GM19324 (cell line): Measurements from ENCODE around the gene ENOX1.
"Not testable (repeated sequence)": the region's sequence is repeated elsewhere in the genome, so short reads cannot be mapped to it uniquely, and the experiment has no call there.

ENCODE experiments used
- ATAC-seq: cut with Tn5 transposase; IDR thresholded peaks from one replicate; pipeline ENCODE4 v1.9.1; 2021; ENCODE audit warnings: mild to moderate bottlenecking, moderate library complexity; ENCODE audit not compliant: unreplicated experiment, low FRiP score

The ENOX1 gene

DNA sequence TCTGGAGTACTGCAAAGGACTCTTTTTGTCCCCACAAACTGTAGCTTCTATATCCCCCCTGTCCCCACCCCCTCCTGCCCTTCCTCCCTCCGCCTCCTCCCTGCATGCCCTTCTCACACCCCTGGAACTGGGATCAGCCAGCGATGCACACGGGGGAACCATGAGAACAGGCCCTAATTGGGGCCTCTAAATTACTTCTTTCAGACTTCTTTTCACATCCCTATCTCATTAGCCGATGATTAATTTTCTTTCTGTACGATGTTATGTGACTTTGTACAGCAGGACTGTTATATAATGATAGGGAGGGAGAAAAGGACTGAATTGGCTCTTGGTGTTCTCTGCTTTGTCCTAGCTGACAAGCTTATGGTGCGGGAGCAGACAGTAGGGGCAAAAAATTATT is 415.9 kb downstream of the ENOX1 start:
- ATAC-seq = no peak

GRCh38 chr13:43369319-43369718 is 417.5 kb downstream of the ENOX1 start:
- ATAC-seq = no peak

GRCh38 chr13:43368003-43368402 is 418.8 kb downstream of the ENOX1 start:
- no peak for ATAC-seq

- no peak for ATAC-seq
Observed at GRCh38 chr13:43365039-43365344, 421.8 kb downstream of the ENOX1 start.

DNA sequence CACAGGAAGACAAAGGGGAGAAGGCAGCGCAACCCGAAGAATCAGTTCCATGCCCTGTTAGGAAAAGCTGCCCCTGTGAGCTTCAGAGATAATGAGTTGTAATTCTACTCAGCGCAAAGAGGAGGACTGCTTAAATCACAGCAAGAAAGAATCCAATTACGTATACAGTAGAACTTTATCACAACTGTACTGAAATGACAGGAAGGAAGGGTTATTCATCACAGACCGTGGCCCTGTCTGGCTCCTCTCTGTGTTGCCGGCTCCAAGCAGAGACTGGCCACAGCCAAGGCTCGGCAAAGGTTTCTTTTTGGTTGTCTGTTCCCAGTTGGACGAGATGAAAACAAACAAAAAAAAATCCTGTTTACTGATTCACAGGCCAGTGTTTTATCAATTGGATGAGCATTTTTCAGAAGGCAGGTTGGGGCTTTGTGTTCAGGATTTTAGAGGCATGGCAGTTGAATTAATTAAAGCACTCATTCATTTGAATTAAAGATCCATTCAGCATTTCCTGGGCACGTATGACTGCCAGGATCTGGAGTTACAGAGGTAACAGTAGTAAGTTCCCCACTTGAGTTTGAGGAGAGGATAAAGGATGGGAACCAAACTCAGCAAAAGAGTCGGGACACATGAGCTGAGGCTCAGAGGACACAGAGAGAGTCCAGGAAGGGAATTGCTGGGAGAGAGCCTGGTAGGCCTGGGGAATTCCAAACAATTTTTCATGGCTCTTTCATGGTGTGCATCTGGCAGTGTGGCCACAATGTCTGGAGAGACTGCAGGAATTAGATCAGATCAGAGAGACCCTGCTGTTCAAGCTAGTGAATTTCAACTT is 422.3 kb downstream of the ENOX1 start:
- ATAC-seq = no peak

DNA sequence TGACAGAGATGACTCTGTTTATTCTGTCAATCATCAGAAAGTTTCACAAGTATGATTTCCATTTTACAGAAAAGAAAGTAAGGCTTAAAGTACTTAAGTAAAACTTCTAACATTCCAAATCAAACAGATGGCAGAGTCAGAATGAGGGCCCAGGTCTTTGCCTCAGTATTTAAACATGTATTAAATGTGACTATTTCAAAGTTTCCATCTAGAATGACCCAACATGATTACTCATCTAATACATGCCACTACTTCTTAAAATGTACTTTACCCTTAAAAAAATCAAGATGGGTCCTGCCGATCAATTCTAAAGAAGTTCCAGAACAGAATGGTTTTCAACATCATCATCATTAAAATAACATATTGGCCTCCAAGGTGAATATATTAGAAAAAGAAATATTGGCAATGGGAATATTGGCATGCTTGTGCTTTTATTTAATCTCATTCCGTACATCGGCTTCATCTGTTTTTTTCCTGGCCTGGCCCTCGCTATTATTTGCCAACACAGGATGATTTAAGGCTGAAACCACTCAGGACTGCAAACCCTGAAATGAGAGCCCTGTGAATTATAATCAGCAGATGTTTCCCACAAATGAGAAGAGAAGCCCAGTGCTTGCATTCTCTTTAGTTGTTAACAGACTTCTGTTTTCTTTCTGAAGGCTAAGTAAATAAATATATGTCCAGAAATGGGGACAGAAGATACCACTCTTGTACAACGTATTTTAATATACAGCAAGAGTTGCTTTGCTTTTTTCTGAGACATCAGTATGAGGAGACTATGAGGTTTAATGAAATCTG is 423.4 kb downstream of the ENOX1 start:
- ATAC-seq = no peak

DNA sequence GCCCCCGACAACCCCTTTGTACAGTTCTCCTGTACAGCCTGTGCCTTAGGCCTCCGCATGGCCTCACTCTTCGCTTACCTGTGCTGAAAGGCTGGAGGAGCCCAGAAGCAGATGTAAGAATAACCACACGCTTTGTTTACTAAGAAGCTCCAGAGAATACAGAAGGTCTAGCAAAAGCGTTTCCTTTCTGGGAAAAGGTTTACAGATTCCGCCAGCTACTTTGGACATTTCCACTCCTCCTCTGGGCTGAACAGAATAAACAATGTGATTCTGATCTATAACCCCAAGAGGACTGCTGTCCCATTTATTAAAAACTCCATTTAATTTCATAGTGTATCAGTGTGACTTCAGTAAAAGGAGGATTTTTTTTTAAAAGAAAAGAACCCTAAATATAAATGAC is 424.2 kb downstream of the ENOX1 start:
- ATAC-seq = no peak

DNA sequence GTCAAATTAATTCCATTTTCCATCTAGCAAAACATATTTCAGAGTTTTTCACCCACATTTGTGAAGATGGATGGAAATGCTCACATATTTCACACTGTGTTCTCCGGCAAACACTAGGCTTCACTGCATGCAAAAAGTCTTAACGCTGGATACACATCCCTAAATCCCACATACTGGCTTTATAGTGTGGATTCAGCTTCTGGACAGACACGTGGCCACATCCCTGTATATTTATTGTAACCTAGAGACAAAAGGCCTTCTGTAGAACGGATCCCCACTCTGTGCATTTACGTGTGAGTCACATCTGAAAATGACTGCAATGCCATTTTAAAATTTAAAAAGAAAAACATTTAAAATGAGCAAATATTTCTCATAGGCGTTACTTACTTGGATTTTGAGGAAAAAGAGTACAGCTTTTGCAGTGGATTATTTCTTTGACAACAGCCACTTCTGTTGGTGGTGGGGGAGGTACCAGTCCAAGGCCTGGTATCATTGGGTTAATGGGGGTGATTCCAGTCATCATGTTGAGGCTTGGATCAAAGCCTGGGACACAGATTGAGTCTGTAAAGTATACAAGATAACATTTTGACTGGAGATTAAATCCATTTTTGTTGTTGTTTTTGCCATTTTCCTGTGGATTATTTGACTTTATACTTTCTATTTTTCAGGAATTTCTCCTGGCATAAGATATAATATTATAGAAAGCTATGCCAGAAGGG is 425.7 kb downstream of the ENOX1 start:
- ATAC-seq = no peak

DNA sequence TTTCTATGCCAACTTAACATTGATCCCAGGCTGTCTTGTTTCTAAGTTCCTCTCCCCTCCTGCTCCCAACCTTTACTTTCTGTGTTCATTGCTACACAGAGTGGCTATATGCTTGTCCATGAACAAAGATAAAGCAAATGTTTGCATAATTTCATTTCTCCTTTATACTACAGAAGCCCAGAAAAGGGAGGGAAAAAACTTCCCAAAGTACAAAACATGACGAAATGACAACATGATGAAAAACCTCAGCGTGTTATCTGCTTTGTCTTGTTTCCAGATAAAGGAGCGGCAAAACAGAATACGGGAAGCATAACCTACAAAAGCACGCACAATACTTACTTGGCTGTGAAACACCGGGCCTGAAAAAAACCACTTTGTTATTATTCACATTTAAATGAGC is 426.6 kb downstream of the ENOX1 start:
- no peak for ATAC-seq

- no peak for ATAC-seq
Observed at GRCh38 chr13:43359536-43359935, 427.2 kb downstream of the ENOX1 start.

- no peak for ATAC-seq
Observed at GRCh38 chr13:43357564-43357963, 429.2 kb downstream of the ENOX1 start.

GRCh38 chr13:43356567-43356966 is 430.2 kb downstream of the ENOX1 start:
- ATAC-seq = no peak

DNA sequence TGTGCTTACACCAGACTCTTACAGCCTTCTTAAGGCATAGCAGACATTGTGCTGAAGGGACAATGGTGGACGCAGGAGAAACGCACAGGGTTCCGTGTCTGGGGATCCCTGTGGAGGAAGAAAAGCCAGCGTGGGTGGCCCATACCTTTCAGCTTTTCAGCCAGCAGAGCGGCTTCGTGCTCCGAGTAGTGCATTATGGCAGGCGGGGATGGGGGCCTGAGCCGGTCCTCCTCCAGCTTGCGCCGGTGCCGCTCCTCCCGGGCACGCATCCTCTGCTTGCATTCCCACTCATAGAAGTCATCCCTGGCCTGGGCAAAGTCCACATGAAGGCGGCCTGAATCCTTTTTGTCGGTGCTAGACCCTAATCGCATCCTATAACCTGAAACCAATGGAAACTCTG is 431.0 kb downstream of the ENOX1 start:
- ATAC-seq = no peak

- no peak for ATAC-seq
Observed at GRCh38 chr13:43354153-43354945, 432.4 kb downstream of the ENOX1 start.

- no peak for ATAC-seq
Observed at GRCh38 chr13:43353631-43354030, 433.1 kb downstream of the ENOX1 start.

- ATAC-seq = not testable (repeated sequence)
Observed at GRCh38 chr13:43351612-43352011, 435.2 kb downstream of the ENOX1 start.

DNA sequence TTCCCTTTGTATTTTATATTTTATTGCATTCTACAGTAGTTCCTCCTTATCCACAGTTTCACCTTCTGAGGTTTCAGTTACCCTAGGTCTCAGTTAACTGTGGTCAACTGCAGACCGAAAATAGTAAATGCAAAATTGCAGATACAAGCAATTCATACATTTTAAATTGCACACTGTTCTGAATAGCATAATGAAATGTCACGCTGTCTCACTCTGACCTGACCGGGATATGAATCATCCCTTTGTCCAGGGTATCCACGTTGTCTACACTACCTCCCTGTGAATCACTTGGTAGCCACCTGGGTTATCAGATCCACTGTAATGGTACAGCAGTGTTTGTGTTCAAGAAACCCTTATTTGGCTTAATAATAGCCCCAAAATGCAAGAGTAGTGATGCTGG is 438.4 kb downstream of the ENOX1 start:
- no peak for ATAC-seq

DNA sequence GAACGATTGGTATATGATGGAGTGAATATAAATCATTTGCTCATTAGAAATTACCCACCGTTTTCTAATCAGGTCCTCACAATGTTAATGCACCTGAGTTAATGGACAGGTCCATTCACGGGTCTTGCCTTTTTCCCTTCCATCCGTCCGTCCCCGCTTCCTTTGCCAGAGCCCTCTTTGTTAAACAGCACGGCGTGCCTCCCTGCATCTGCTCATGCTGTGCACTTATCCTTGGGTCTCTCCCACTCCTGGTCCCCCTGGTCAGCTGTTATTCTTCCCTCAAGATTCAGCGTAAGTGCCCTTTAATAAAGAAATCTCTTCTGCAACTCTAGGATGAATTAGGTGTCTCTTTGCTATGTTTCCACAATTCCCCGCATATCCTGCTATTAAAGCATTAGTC is 438.9 kb downstream of the ENOX1 start:
- ATAC-seq = no peak

DNA sequence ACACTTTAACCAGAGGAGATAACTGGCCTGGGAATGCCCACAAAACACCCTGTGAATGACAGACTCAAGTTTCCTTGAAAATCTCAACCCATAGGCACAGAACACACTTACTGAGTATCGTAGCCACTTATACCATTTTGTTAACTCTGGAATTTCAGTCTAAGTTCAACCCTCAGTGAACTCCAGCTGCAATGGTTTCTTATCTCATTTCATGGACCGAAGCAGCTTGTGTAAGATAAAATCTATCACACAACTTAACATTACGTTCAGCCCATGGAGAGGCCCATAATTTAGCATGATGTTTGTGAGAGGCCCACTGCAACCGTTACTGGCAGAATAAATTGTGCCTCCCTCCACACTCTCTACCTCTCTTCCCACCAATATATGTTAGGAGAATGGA is 440.3 kb downstream of the ENOX1 start:
- no peak for ATAC-seq

- ATAC-seq = no peak
Observed at GRCh38 chr13:43343645-43344044, 443.1 kb downstream of the ENOX1 start.
